Effector memory CD8-positive, alpha-beta T cell (primary cell): ENCODE data around the gene NOC2L.

Experiments used
- ATAC-seq: fragments of 150-1000 bp; cut with Tn5 transposase; replicated peaks from 2 replicates; pipeline ENCODE4 v1.10.0; 2021; ENCODE audit warnings: mild to moderate bottlenecking, moderate library complexity
- DNase-seq, 3 experiments: peaks; one replicate each; pipeline ENCODE4 v3.0.0; 2021
- H3K27ac Mint-ChIP-seq, 2 donors: one replicate each; pipeline ENCODE4 v1.8.0; 2022; ENCODE audit warnings: mild to moderate bottlenecking in 2 of 2, mixed read lengths in 2 of 2, moderate library complexity in 2 of 2
- H3K27me3 Mint-ChIP-seq, 2 donors: one replicate each; pipeline ENCODE4 v1.8.0; 2022; ENCODE audit warnings: mixed read lengths in 2 of 2
- H3K36me3 Mint-ChIP-seq: one replicate; pipeline ENCODE4 v1.8.0; 2022; ENCODE audit warnings: mild to moderate bottlenecking, moderate library complexity, mixed read lengths; ENCODE audit not compliant: insufficient read depth
- H3K4me1 Mint-ChIP-seq, 2 donors: one replicate each; pipeline ENCODE4 v1.8.0; 2022; ENCODE audit warnings: low read depth in 2 of 2, mixed read lengths in 2 of 2
- H3K4me3 Mint-ChIP-seq, 2 donors: one replicate each; pipeline ENCODE4 v1.8.0; 2022; ENCODE audit warnings: mild to moderate bottlenecking in 2 of 2, mixed read lengths in 2 of 2, moderate library complexity in 2 of 2
- H3K9me3 Mint-ChIP-seq, 2 donors: one replicate each; pipeline ENCODE4 v1.8.0; 2022; ENCODE audit warnings: mixed read lengths in 2 of 2

Gene NOC2L

GRCh38 chr1:924656-925560, 34.1 kb downstream of the NOC2L start:
- Mint-ChIP-seq H3K27me3 (peaks cover 57 to 71% of the 10 kb centered on the region in 2 donors), H3K4me1 (peaks cover 10 to 18% of the 10 kb centered on the region in 2 donors), H3K36me3 (peaks cover 4% of the 10 kb centered on the region), H3K27ac (no peak overlapping the region), H3K4me3 (peak overlapping the region; percentile 56 to 57), H3K9me3 (no peaks in the 10 kb centered on the region)
- ATAC-seq (peak; percentile 4), DNase-seq (no peak)

- H3K4me1 Mint-ChIP-seq: peaks cover 10 to 18% of the 10 kb centered on the region in 2 donors
- H3K27me3 Mint-ChIP-seq: peaks cover 54 to 71% of the 10 kb centered on the region in 2 donors
- peak overlapping the region; percentile 56 to 57 for H3K4me3 Mint-ChIP-seq
- H3K36me3 Mint-ChIP-seq: peaks cover 4% of the 10 kb centered on the region
- ATAC-seq (no peak), DNase-seq (no peak)
- no peaks in the 10 kb centered on the region for H3K9me3 Mint-ChIP-seq
- H3K27ac Mint-ChIP-seq: no peak overlapping the region
These were observed 34.9 kb downstream of the NOC2L start for GRCh38 chr1:923991-924655.

GRCh38 chr1:923131-923990, 35.7 kb downstream of the NOC2L start, which contains the start of gene SAMD11:
Gene SAMD11 (plus strand): TSS chr1:923923. CDS start chr1:924432, 509 bp downstream.
- peak; percentile 60 to 75 (median 66) for DNase-seq
- peak; percentile 71 for ATAC-seq
- H3K27ac Mint-ChIP-seq: no peak within 1 kb of the TSS
- H3K4me3 Mint-ChIP-seq: peak within 1 kb of the TSS; percentile 74 to 78
- peaks cover 56 to 74% of the 10 kb centered on the region in 2 donors for H3K27me3 Mint-ChIP-seq
- peaks cover 4% of the 10 kb centered on the region for H3K36me3 Mint-ChIP-seq
- H3K9me3 Mint-ChIP-seq: no peaks in the 10 kb centered on the region
- peaks cover 10 to 18% of the 10 kb centered on the region in 2 donors for H3K4me1 Mint-ChIP-seq

DNA sequence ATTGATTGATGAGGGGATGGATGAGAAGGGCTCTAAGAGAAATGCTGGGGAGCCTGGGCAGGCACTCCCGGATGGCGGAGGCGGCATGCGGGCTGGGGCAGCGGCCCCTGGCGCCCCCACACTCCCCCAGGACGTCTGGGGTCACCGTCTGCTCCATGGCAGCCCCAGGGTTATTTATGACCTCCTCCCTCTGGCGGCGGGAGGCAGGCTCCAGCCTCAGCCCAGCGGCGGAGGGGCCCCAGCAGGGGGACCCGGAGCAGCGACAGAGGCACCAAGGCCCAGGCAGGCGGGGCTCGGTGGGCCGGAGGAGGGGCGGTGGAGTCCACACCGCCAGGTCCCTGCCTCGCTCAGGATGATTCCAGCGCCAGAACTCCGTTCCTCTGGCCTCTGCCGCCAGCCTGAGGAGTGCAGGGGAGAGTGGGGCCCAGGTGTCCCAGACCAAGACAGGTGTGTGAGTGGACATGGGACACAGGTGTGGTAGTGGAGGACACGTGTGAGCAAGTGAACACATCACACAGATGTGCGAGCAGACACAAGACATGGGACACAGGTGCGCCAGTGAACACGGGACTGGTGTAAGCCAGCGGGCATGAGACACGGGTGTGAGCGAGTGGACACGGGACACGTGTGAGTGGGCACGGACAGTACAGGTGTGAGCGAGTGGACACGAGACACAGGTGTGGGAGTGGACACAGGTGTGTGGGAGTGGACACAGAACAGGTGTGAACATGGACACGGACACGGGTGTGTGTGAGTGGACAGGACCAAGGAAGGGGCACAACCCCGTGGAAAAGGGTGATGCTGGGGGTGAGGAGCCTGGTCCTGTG, 37.8 kb downstream of the NOC2L start:
- Mint-ChIP-seq H3K9me3 (no peaks in the 10 kb centered on the region), H3K4me3 (peak overlapping the region; percentile 34 to 74), H3K27me3 (peaks cover 59 to 71% of the 10 kb centered on the region in 2 donors), H3K36me3 (no peaks in the 10 kb centered on the region), H3K4me1 (peaks cover 10 to 18% of the 10 kb centered on the region in 2 donors), H3K27ac (no peak overlapping the region)
- DNase-seq (peak in 1 of 3 experiments; percentile 30), ATAC-seq (peak; percentile 60)

DNA sequence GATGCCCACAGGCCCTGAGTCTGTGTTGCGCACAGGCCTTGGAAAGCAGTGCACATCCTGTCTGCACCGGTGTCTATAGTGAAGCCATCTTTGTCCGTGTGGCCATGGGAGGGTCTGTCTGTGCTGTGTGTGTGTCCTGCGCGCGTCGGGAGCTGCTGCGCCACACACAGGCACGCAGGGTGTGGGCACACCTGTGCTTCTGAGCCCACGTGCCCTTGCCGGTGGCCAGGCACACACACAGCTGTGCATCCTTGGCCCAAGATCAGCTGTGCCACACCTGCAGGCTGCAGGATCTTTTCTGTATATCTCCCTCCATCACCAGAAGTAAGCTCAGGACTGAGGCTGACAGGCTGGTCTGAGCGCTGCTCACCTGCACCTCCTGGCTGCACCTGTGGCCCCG, 38.5 kb downstream of the NOC2L start:
- ATAC-seq (no peak), DNase-seq (no peak)
- Mint-ChIP-seq H3K4me3 (peak overlapping the region; percentile 21 to 34), H3K27ac (no peak overlapping the region), H3K4me1 (peaks cover 10 to 16% of the 10 kb centered on the region in 2 donors), H3K27me3 (peaks cover 54 to 67% of the 10 kb centered on the region in 2 donors), H3K36me3 (no peaks in the 10 kb centered on the region), H3K9me3 (no peaks in the 10 kb centered on the region)

DNA sequence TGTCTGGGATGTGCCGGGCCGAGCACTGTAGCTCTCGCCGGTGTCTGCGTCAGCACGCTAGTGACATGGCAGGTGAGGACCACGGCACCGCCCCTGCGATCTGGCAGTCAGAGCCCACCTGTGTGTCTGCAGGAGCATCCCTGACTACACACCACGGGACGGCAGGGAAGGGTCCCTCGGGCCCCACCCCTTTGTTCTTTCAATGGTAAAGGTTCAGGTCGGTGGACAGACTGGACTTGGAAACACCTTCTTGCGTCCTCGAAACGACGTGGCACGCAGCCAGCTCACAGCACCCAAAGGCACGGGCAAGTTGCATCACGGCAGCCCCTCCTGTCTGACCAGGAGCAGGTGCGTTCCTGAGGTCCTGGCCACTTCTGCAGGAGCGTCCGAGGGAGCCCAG, 39.0 kb downstream of the NOC2L start:
- H3K4me3 Mint-ChIP-seq: no peak overlapping the region

DNA sequence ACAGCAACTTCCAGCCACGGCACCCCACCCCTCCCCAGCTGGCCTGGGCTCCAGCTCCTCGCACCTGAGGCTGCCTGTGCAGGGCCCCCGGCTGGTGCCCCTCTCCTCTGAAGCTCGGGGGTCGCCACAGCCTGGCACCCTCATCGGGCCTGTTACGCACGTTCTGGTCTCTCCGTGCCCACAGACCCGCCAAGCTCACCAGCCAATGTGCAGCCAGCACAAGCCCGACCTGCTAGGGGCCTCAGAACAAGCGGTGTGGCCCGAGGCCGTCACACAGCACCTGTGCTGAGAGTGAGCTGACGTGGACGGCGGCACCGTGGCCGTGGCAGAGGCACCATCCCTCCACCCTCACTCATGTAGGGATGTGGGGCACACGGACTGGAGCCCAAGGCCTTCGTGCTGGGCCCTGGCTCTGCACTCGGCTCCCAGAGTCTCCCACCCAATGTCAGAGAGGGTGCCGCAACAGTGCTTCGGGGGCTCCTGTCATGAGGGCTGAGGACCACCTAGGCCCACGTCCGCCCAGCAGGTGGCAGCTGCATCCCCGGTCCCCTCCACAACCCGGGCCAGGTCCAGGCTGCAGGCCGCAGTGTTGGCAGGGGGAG, 39.7 kb downstream of the NOC2L start:
- Mint-ChIP-seq H3K4me3 (no peak overlapping the region), H3K9me3 (no peaks in the 10 kb centered on the region), H3K36me3 (no peaks in the 10 kb centered on the region), H3K4me1 (peaks cover 10 to 16% of the 10 kb centered on the region in 2 donors), H3K27ac (no peak overlapping the region), H3K27me3 (peaks cover 64 to 79% of the 10 kb centered on the region in 2 donors)
- no peak for DNase-seq
- no peak for ATAC-seq

More for the DNA sequence above, 39.0 kb downstream of the NOC2L start:
- Mint-ChIP-seq H3K27me3 (peaks cover 58 to 73% of the 10 kb centered on the region in 2 donors), H3K36me3 (no peaks in the 10 kb centered on the region), H3K4me1 (peaks cover 10 to 16% of the 10 kb centered on the region in 2 donors), H3K27ac (no peak overlapping the region), H3K9me3 (no peaks in the 10 kb centered on the region)
- DNase-seq (no peak), ATAC-seq (no peak)

DNA sequence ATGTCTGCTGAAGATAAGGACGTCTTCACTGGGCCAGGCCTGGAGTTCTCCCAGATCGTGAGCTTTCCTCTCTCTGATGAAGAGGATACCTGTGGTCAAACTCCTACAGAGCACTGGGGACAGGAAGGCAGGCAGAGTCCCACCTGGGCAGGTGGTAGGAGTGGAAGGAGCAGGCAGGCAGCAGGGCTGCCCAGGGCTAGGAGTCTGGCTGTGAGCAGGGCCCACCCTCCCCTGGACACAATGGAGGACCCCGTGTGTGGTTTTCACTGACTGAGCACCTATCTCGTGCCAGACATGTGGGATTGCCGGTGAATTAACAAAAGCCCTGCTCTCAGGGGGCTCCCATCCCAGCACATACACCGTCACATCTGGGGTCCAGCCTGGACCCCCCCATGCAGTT, 40.2 kb downstream of the NOC2L start:
- no peaks in the 10 kb centered on the region for H3K36me3 Mint-ChIP-seq
- ATAC-seq: no peak
- H3K9me3 Mint-ChIP-seq: no peaks in the 10 kb centered on the region
- peaks cover 10 to 16% of the 10 kb centered on the region in 2 donors for H3K4me1 Mint-ChIP-seq
- H3K4me3 Mint-ChIP-seq: no peak overlapping the region
- no peak overlapping the region for H3K27ac Mint-ChIP-seq
- DNase-seq: no peak
- peaks cover 69 to 84% of the 10 kb centered on the region in 2 donors for H3K27me3 Mint-ChIP-seq

GRCh38 chr1:918353-918752, 40.7 kb downstream of the NOC2L start:
- Mint-ChIP-seq H3K36me3 (no peaks in the 10 kb centered on the region), H3K27me3 (peaks cover 67 to 87% of the 10 kb centered on the region in 2 donors), H3K9me3 (no peaks in the 10 kb centered on the region), H3K27ac (no peak overlapping the region), H3K4me1 (peaks cover 8 to 15% of the 10 kb centered on the region in 2 donors), H3K4me3 (no peak overlapping the region)
- ATAC-seq (no peak), DNase-seq (no peak)

DNA sequence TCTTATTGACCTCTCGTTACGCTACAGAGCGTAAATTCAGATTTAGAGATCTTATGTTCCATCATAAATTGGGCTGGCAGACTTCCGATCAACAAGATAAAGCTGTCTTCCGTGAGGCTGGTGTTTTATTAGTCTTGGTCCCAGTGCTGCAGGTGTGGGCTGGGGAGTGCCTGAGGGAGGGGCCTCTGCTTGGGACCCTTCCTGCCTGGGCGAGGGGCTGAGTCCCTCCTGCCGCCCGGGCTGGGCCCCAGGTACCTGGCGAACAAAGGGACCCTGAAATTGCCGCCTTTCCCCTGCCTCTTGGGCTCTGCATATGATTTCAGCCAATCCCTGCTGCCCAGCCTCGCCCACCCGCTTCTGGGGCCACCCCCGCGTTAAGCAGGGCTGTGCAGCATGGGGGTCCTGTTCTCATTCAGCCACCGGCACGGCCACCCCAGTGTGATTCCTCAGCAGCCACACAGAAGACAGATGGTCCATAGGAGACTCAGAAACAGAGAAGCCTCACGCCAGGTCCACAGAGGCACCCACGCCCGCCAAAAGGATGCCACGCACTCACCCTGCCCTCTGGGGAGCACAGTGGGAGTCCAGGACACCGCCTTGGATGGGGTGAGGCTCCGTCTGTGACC, 41.5 kb downstream of the NOC2L start:
- Mint-ChIP-seq H3K36me3 (no peaks in the 10 kb centered on the region), H3K27ac (no peak overlapping the region)

GRCh38 chr1:917076-917459, 42.0 kb downstream of the NOC2L start:
- DNase-seq (no peak), ATAC-seq (no peak)
- Mint-ChIP-seq H3K4me1 (peaks cover 5 to 16% of the 10 kb centered on the region in 2 donors), H3K36me3 (no peaks in the 10 kb centered on the region), H3K27me3 (peaks cover 67 to 87% of the 10 kb centered on the region in 2 donors), H3K4me3 (no peak overlapping the region), H3K27ac (no peak overlapping the region), H3K9me3 (no peaks in the 10 kb centered on the region)

More for the DNA sequence above, 41.5 kb downstream of the NOC2L start:
- H3K4me1 Mint-ChIP-seq: peaks cover 5 to 15% of the 10 kb centered on the region in 2 donors
- no peak overlapping the region for H3K4me3 Mint-ChIP-seq
- no peaks in the 10 kb centered on the region for H3K9me3 Mint-ChIP-seq
- ATAC-seq (no peak), DNase-seq (no peak)
- peaks cover 68 to 87% of the 10 kb centered on the region in 2 donors for H3K27me3 Mint-ChIP-seq
